Stomach (tissue), 4 donors: Measurements from ENCODE around the gene STRBP.

Experiments
- POLR2A ChIP-seq, 4 donors: fragments of 450-650 bp; IDR thresholded peaks; one replicate each; pipeline ENCODE4 v1.6.1; 2016; ENCODE audit warnings: antibody characterized with exemption in 4 of 4, control low read depth in 2 of 4, mild to moderate bottlenecking in 1 of 4, moderate library complexity in 1 of 4
- POLR2AphosphoS5 ChIP-seq, 3 donors: sonication (generic); formaldehyde crosslinking; IDR thresholded peaks; one replicate each; pipeline ENCODE4 v1.6.1; 2016; ENCODE audit warnings: antibody characterized with exemption in 3 of 3

DNA sequence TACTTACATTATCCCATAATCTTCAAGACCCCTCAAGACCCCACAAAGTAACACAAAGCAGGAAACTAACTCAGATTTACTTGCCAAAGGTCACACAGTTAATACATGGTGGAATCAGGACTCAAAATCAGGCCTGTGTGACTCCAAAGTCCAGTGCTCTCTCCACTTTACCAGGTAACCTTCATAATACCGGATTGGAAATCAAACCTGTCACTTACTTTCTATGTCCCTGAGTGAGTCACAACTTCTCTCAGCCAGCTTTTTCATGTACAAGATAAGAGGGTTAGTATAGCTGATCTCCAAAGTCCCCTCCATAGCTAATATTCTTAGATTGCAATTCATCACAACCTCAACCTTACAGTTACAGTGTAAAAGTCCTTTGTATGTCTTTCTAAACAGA, 17.1 kb downstream of the STRBP start:
- no peak for TF ChIP-seq POLR2AphosphoS5 (IDR thresholded peaks at IDR 0.05)
- TF ChIP-seq POLR2A (IDR thresholded peaks at IDR 0.05) = no peak
